CD4-positive, alpha-beta T cell (primary cell): ENCODE results near the gene BORCS5. TPM values are rescaled to one million over a fixed set of nuclear protein-coding genes. Genes with fewer than 3 reads are reported as not detected.

Experiments
- ATAC-seq: fragments of 200-7000 bp; cut with Tn5 transposase; one replicate; pipeline ENCODE4 v1.10.0; 2022; ENCODE audit warnings: mild to moderate bottlenecking; ENCODE audit not compliant: poor library complexity
- CTCF ChIA-PET: fragments of 350-600 bp; sonication (Branson Sonifier 250); formaldehyde crosslinking; loops from one replicate; lab custom pipeline; 2021; ENCODE audit warnings: antibody characterized with exemption, inconsistent platforms; lab: Charles Lee
- POLR2A ChIA-PET: fragments of 350-600 bp; sonication (Branson Sonifier 250); formaldehyde crosslinking; loops from one replicate; lab custom pipeline; 2021; ENCODE audit warnings: antibody characterized with exemption, inconsistent platforms; lab: Charles Lee
- DNase-seq, 14 experiments: peaks; one replicate each; pipeline ENCODE4 v3.0.0-alpha.2; 2013 to 2020; ENCODE audit warnings: mixed read lengths in 2 of 14
- H3K27ac ChIP-seq, 2 donors: one replicate each; pipeline versions ENCODE4 v1.5.1 to v1.7.0; 2013; ENCODE audit warnings: low read length in 2 of 2, low read depth in 1 of 2, mild to moderate bottlenecking in 1 of 2
- H3K27me3 ChIP-seq, 2 experiments: 1 replicate in 1 of 2; 2 replicates in 1 of 2; pipeline versions ENCODE4 v1.6.1 to v1.7.0; 2013; ENCODE audit warnings: low read length in 2 of 2, control low read depth in 1 of 2, mild to moderate bottlenecking in 1 of 2, moderate library complexity in 1 of 2; ENCODE audit not compliant: insufficient read depth in 2 of 2, control insufficient read depth in 1 of 2
- H3K36me3 ChIP-seq: one replicate; pipeline ENCODE4 v1.6.1; 2013; ENCODE audit warnings: low read length, control low read depth; ENCODE audit not compliant: insufficient read depth
- H3K4me1 ChIP-seq: one replicate; pipeline ENCODE4 v1.6.1; 2013; ENCODE audit warnings: low read length, control low read depth; ENCODE audit not compliant: insufficient read depth
- H3K4me3 ChIP-seq: one replicate; pipeline ENCODE4 v1.5.1; 2013; ENCODE audit warnings: mild to moderate bottlenecking, low read length, moderate library complexity
- H3K9me3 ChIP-seq, 2 experiments: 1 replicate in 1 of 2; 2 replicates in 1 of 2; pipeline versions ENCODE4 v1.6.1 to v1.7.0; 2013; ENCODE audit warnings: low read length in 2 of 2, mild to moderate bottlenecking in 2 of 2, control low read depth in 1 of 2, moderate library complexity in 1 of 2; ENCODE audit not compliant: control insufficient read depth in 1 of 2, insufficient read depth in 1 of 2
- H3K27ac Mint-ChIP-seq: one replicate; pipeline ENCODE4 v1.8.0; 2020; ENCODE audit warnings: mixed read lengths
- H3K27me3 Mint-ChIP-seq: one replicate; pipeline ENCODE4 v1.8.0; 2021; ENCODE audit warnings: mixed read lengths
- H3K36me3 Mint-ChIP-seq: one replicate; pipeline ENCODE4 v1.8.0; 2021; ENCODE audit warnings: low read depth, mixed read lengths
- H3K4me1 Mint-ChIP-seq: one replicate; pipeline ENCODE4 v1.8.0; 2021; ENCODE audit warnings: low read depth, mixed read lengths
- H3K4me3 Mint-ChIP-seq: one replicate; pipeline ENCODE4 v1.8.0; 2020; ENCODE audit warnings: mild to moderate bottlenecking, mixed read lengths
- H3K9me3 Mint-ChIP-seq: one replicate; pipeline ENCODE4 v1.8.0; 2020; ENCODE audit warnings: mixed read lengths
- intact Hi-C, 2 experiments: fragments of 100-400 bp; cut with DNase I in 1 of 2; cut with micrococcal nuclease in 1 of 2; formaldehyde crosslinking; loops; one replicate each; pipeline versions ENCODE4 v1.15.1 to v1.9.0; 2023 to 2025; cut with DNase I, micrococcal nuclease
- total RNA-seq, 174 experiments: library from RNA in 2 of 174; stranded (reverse) in 2 of 174; gene quantifications; one replicate each; pipeline ENCODE4 v1.2.3 and lab custom pipeline; 2021 to 2026
- TF ChIP-seq, protein P1 (sequence below): fragments of 200-600 bp; IDR thresholded peaks from one replicate; pipeline ENCODE4 v1.8.0; 2022; ENCODE audit warnings: antibody characterized with exemption, mild to moderate bottlenecking

Gene BORCS5
- total RNA-seq, 2 experiments from 2014 or later = 36.4 to 39.3 TPM

GRCh38 chr12:12506496-12506890, 149.6 kb downstream of the BORCS5 start:
- peaks cover 33% of the 10 kb centered on the region for H3K4me1 ChIP-seq
- ATAC-seq = no peak
- H3K36me3 ChIP-seq = no peaks in the 10 kb centered on the region
- TF ChIP-seq, protein P1, sequence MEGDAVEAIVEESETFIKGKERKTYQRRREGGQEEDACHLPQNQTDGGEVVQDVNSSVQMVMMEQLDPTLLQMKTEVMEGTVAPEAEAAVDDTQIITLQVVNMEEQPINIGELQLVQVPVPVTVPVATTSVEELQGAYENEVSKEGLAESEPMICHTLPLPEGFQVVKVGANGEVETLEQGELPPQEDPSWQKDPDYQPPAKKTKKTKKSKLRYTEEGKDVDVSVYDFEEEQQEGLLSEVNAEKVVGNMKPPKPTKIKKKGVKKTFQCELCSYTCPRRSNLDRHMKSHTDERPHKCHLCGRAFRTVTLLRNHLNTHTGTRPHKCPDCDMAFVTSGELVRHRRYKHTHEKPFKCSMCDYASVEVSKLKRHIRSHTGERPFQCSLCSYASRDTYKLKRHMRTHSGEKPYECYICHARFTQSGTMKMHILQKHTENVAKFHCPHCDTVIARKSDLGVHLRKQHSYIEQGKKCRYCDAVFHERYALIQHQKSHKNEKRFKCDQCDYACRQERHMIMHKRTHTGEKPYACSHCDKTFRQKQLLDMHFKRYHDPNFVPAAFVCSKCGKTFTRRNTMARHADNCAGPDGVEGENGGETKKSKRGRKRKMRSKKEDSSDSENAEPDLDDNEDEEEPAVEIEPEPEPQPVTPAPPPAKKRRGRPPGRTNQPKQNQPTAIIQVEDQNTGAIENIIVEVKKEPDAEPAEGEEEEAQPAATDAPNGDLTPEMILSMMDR = no peak
- intact Hi-C loops = no loop called here
- Mint-ChIP-seq H3K4me3 (peak overlapping the region; percentile 78), H3K4me1 (peaks cover 65% of the 10 kb centered on the region), H3K36me3 (peaks cover 24% of the 10 kb centered on the region), H3K27ac (peak overlapping the region; percentile 85), H3K27me3 (no peaks in the 10 kb centered on the region), H3K9me3 (no peaks in the 10 kb centered on the region)
- CTCF ChIA-PET = interaction anchor here (1.3 kb wide), 2 partner anchors 8 to 12 kb away, joined by 3 read pairs; no protein-coding TSS in a partner anchor
- no peak overlapping the region for H3K4me3 ChIP-seq
- peak overlapping the region in 1 of 2 donors; percentile 12 for H3K27ac ChIP-seq
- no peaks in the 10 kb centered on the region for H3K27me3 ChIP-seq
- no peak for DNase-seq
- H3K9me3 ChIP-seq = no peaks in the 10 kb centered on the region
- POLR2A ChIA-PET = interaction anchor here (1.0 to 2.0 kb wide), 5 partner anchors 17 to 41 kb away, joined by 3 to 9 read pairs (median 4); no protein-coding TSS in a partner anchor

- ChIA-PET CTCF (no interaction called here), POLR2A (interaction anchor here (1.0 to 2.0 kb wide), 3 partner anchors 21 to 26 kb away, joined by 3 to 4 read pairs (median 4); no protein-coding TSS in a partner anchor)
- no peak overlapping the region for H3K4me3 ChIP-seq
- TF ChIP-seq, protein P1 = no peak
- intact Hi-C loops = no loop called here
- ATAC-seq (no peak), DNase-seq (no peak)
- Mint-ChIP-seq H3K9me3 (no peaks in the 10 kb centered on the region), H3K36me3 (peaks cover 24% of the 10 kb centered on the region), H3K27ac (peak overlapping the region; percentile 85), H3K4me1 (peaks cover 62% of the 10 kb centered on the region), H3K27me3 (no peaks in the 10 kb centered on the region), H3K4me3 (no peak overlapping the region)
- no peaks in the 10 kb centered on the region for H3K36me3 ChIP-seq
- no peaks in the 10 kb centered on the region for H3K27me3 ChIP-seq
- no peak overlapping the region for H3K27ac ChIP-seq
- H3K9me3 ChIP-seq = no peaks in the 10 kb centered on the region
- H3K4me1 ChIP-seq = peaks cover 35% of the 10 kb centered on the region
Observed at GRCh38 chr12:12507121-12507520, 150.2 kb downstream of the BORCS5 start.

GRCh38 chr12:12508612-12509011, 151.7 kb downstream of the BORCS5 start:
- Mint-ChIP-seq H3K36me3 (peaks cover 22% of the 10 kb centered on the region), H3K4me1 (peaks cover 53% of the 10 kb centered on the region), H3K27me3 (no peaks in the 10 kb centered on the region), H3K9me3 (no peaks in the 10 kb centered on the region), H3K4me3 (no peak overlapping the region), H3K27ac (peak overlapping the region; percentile 18)
- intact Hi-C loops = no loop called here
- ATAC-seq (no peak), DNase-seq (no peak)
- H3K36me3 ChIP-seq = peaks cover 3% of the 10 kb centered on the region
- no peaks in the 10 kb centered on the region for H3K9me3 ChIP-seq
- H3K4me1 ChIP-seq = peaks cover 21% of the 10 kb centered on the region
- POLR2A ChIA-PET = no interaction called here
- no peak overlapping the region for H3K4me3 ChIP-seq
- no peaks in the 10 kb centered on the region for H3K27me3 ChIP-seq
- no peak overlapping the region for H3K27ac ChIP-seq
- CTCF ChIA-PET = no interaction called here
- TF ChIP-seq, protein P1 = no peak
